H9 (cell line): Measurements from ENCODE around the gene KIAA1671. TPM values are rescaled to one million over a fixed set of nuclear protein-coding genes. Genes with fewer than 3 reads are reported as not detected.

Experiments
- DNase-seq: peaks from one replicate; pipeline ENCODE4 v3.0.0-alpha.2; 2017
- H2AFZ ChIP-seq: one replicate; pipeline ENCODE4 v1.6.1; 2013; ENCODE audit warnings: mild to moderate bottlenecking, low read length, control low read depth, moderate library complexity
- H2AK5ac ChIP-seq: 2 replicates; pipeline ENCODE4 v1.6.1; 2013; ENCODE audit warnings: low read length, control low read depth, mixed read lengths; ENCODE audit not compliant: insufficient read length
- H2BK120ac ChIP-seq: one replicate; pipeline ENCODE4 v1.6.1; 2013; ENCODE audit warnings: low read depth, mild to moderate bottlenecking, low read length, control low read depth, inconsistent platforms; ENCODE audit not compliant: poor library complexity, severe bottlenecking
- H2BK12ac ChIP-seq: 2 replicates; pipeline ENCODE4 v1.6.1; 2013; ENCODE audit warnings: low read length, control low read depth, mixed read lengths, low read depth; ENCODE audit not compliant: insufficient read length
- H2BK15ac ChIP-seq: 2 replicates; pipeline ENCODE4 v1.6.1; 2013; ENCODE audit warnings: low read depth, low read length, control low read depth
- H2BK20ac ChIP-seq: one replicate; pipeline ENCODE4 v1.6.1; 2013; ENCODE audit warnings: low read depth, mild to moderate bottlenecking, low read length, control low read depth, inconsistent platforms; ENCODE audit not compliant: poor library complexity, severe bottlenecking
- H2BK5ac ChIP-seq: 2 replicates; pipeline ENCODE4 v1.6.1; 2013; ENCODE audit warnings: low read length, control low read depth, mixed read lengths; ENCODE audit not compliant: insufficient read length
- H3K14ac ChIP-seq: 2 replicates; pipeline ENCODE4 v1.6.1; 2013; ENCODE audit warnings: low read length, control low read depth; ENCODE audit not compliant: insufficient read depth
- H3K18ac ChIP-seq: 2 replicates; pipeline ENCODE4 v1.6.1; 2013; ENCODE audit warnings: low read depth, mild to moderate bottlenecking, mixed read lengths, low read length, control low read depth; ENCODE audit not compliant: insufficient read length
- H3K23ac ChIP-seq: 2 replicates; pipeline ENCODE4 v1.6.1; 2013; ENCODE audit warnings: low read length, control low read depth, mixed read lengths, low read depth; ENCODE audit not compliant: insufficient read length
- H3K23me2 ChIP-seq: 2 replicates; pipeline ENCODE4 v1.6.1; 2013; ENCODE audit warnings: low read depth, mild to moderate bottlenecking, mixed read lengths, low read length, control low read depth; ENCODE audit not compliant: insufficient read length, poor library complexity, severe bottlenecking
- H3K27ac ChIP-seq: 2 replicates; pipeline ENCODE4 v1.5.1; 2013; ENCODE audit warnings: low read length, control low read depth, mixed read lengths, low read depth; ENCODE audit not compliant: insufficient read length
- H3K27me3 ChIP-seq: 2 replicates; pipeline ENCODE4 v1.6.1; 2013; ENCODE audit warnings: low read length, control low read depth, inconsistent platforms; ENCODE audit not compliant: insufficient read depth
- H3K4ac ChIP-seq: 2 replicates; pipeline ENCODE4 v1.6.1; 2013; ENCODE audit warnings: low read depth, mild to moderate bottlenecking, control low read depth, inconsistent platforms, low read length, moderate library complexity
- H3K4me1 ChIP-seq: 2 replicates; pipeline ENCODE4 v1.6.1; 2013; ENCODE audit warnings: low read length, control low read depth, inconsistent platforms; ENCODE audit not compliant: insufficient read depth
- H3K4me2 ChIP-seq: 2 replicates; pipeline ENCODE4 v1.6.1; 2013; ENCODE audit warnings: low read length, control low read depth, mixed read lengths; ENCODE audit not compliant: insufficient read length, insufficient read depth
- H3K56ac ChIP-seq: 2 replicates; pipeline ENCODE4 v1.6.1; 2013; ENCODE audit warnings: low read depth, mild to moderate bottlenecking, mixed read lengths, low read length, control low read depth; ENCODE audit not compliant: insufficient read length
- H3K79me1 ChIP-seq: 2 replicates; pipeline ENCODE4 v1.6.1; 2013; ENCODE audit warnings: low read depth, mild to moderate bottlenecking, moderate library complexity, low read length, control low read depth, inconsistent platforms; ENCODE audit not compliant: insufficient read depth, poor library complexity, severe bottlenecking
- H3K79me2 ChIP-seq: 2 replicates; pipeline ENCODE4 v1.6.1; 2013; ENCODE audit warnings: low read length, control low read depth, inconsistent platforms; ENCODE audit not compliant: insufficient read depth
- H3K9ac ChIP-seq: 2 replicates; pipeline ENCODE4 v1.6.1; 2013; ENCODE audit warnings: low read length, control low read depth, mixed read lengths; ENCODE audit not compliant: insufficient read length; ENCODE audit errors: extremely low read depth
- H3K9me3 ChIP-seq: one replicate; pipeline ENCODE4 v1.6.1; 2013; ENCODE audit warnings: low read depth, low read length, inconsistent platforms; ENCODE audit not compliant: control insufficient read depth
- H3T11ph ChIP-seq: one replicate; pipeline ENCODE4 v1.6.1; 2013; ENCODE audit warnings: mild to moderate bottlenecking, low read length, control low read depth, inconsistent platforms
- H4K20me1 ChIP-seq: one replicate; pipeline ENCODE4 v1.6.1; 2013; ENCODE audit not compliant: control insufficient read depth, insufficient read length, insufficient read depth
- H4K5ac ChIP-seq: 2 replicates; pipeline ENCODE4 v1.6.1; 2013; ENCODE audit warnings: low read depth, mild to moderate bottlenecking, mixed read lengths, low read length, control low read depth; ENCODE audit not compliant: insufficient read length
- H4K8ac ChIP-seq: replicated peaks from 2 replicates; pipeline ENCODE4 v1.6.1; 2013; ENCODE audit warnings: low read length, control low read depth, mixed read lengths, low read depth; ENCODE audit not compliant: insufficient read length
- H4K91ac ChIP-seq: 2 replicates; pipeline ENCODE4 v1.6.1; 2013; ENCODE audit warnings: low read depth, mild to moderate bottlenecking, moderate library complexity, mixed read lengths, low read length, control low read depth; ENCODE audit not compliant: insufficient read length
- H3K27ac Mint-ChIP-seq, 3 experiments: 2 replicates in 2 of 3; 3 replicates in 1 of 3; pipeline ENCODE4 v1.8.0; 2020 to 2021; ENCODE audit warnings: mixed read lengths in 3 of 3, mild to moderate bottlenecking in 1 of 3, moderate library complexity in 1 of 3
- H3K27me3 Mint-ChIP-seq: 2 replicates; pipeline ENCODE4 v1.8.0; 2021; ENCODE audit warnings: low read depth, mild to moderate bottlenecking, moderate library complexity, mixed read lengths
- H3K36me3 Mint-ChIP-seq, 3 experiments: 2 replicates in 2 of 3; 3 replicates in 1 of 3; pipeline ENCODE4 v1.8.0; 2020 to 2021; ENCODE audit warnings: low read depth in 3 of 3, mixed read lengths in 3 of 3; ENCODE audit not compliant: insufficient read depth in 1 of 3
- H3K4me1 Mint-ChIP-seq, 2 experiments: 2 replicates each; pipeline ENCODE4 v1.8.0; 2020; ENCODE audit warnings: mixed read lengths in 2 of 2
- H3K4me3 Mint-ChIP-seq, 2 experiments: 2 replicates in 1 of 2; 3 replicates in 1 of 2; pipeline ENCODE4 v1.8.0; 2020 to 2021; ENCODE audit warnings: mild to moderate bottlenecking in 2 of 2, mixed read lengths in 2 of 2, moderate library complexity in 1 of 2
- H3K9me3 Mint-ChIP-seq, 2 experiments: 2 replicates in 1 of 2; 3 replicates in 1 of 2; pipeline ENCODE4 v1.8.0; 2020; ENCODE audit warnings: mild to moderate bottlenecking in 2 of 2, mixed read lengths in 2 of 2, moderate library complexity in 1 of 2
- CTCF ChIP-seq: fragments of 200-600 bp; sonication (generic); conservative IDR thresholded peaks from 3 replicates; pipeline ENCODE4 v1.8.0; 2021; ENCODE audit warnings: antibody characterized with exemption, mild to moderate bottlenecking
- WGBS: extraction: QIAGEN DNeasy Blood & Tissue Kit; methylation state at CpG from one replicate; pipeline ENCODE4 v1.1.7; 2013; ENCODE audit warnings: missing lambda C conversion rate, low lambda C conversion rate, mixed read lengths; ENCODE audit not compliant: insufficient read length; ENCODE audit errors: extremely low coverage; 5-methylcytosine and 5-hydroxymethylcytosine counted together
- total RNA-seq: library from RNA; stranded (reverse); gene quantifications from 2 replicates; pipeline ENCODE4 v1.2.1, GENCODE V29; 2021

The KIAA1671 gene
- total RNA-seq, 1 experiment from 2014 or later = 22.6 TPM

GRCh38 chr22:25077964-25078363 is 125.4 kb downstream of the KIAA1671 start:
- no peaks in the 10 kb centered on the region for H3K27me3 Mint-ChIP-seq
- H3K4me3 Mint-ChIP-seq = no peak overlapping the region
- Histone ChIP-seq H4K91ac (no peak overlapping the region), H2BK12ac (no peak overlapping the region), H3K79me1 (no peaks in the 10 kb centered on the region), H2BK20ac (no peak overlapping the region), H3T11ph (no peak overlapping the region), H3K4me2 (no peak overlapping the region), H3K9ac (no peak overlapping the region), H3K27ac (no peak overlapping the region), H3K79me2 (no peaks in the 10 kb centered on the region), H3K27me3 (no peaks in the 10 kb centered on the region), H4K5ac (no peak overlapping the region), H3K23ac (no peak overlapping the region), H2AK5ac (no peak overlapping the region), H2BK120ac (no peak overlapping the region), H3K23me2 (no peaks in the 10 kb centered on the region), H3K4ac (no peak overlapping the region), H3K9me3 (no peaks in the 10 kb centered on the region), H2BK5ac (no peak overlapping the region), H3K18ac (no peak overlapping the region), H2BK15ac (no peak overlapping the region), H3K56ac (no peak overlapping the region), H4K8ac (no peak overlapping the region), H3K4me1 (no peaks in the 10 kb centered on the region), H3K14ac (no peak overlapping the region), H2AFZ (no peak overlapping the region), H4K20me1 (no peaks in the 10 kb centered on the region)
- no CpG with 5 or more reads among the region's 3 CpGs for WGBS
- H3K4me1 Mint-ChIP-seq = peaks cover 0 to under 1% of the 10 kb centered on the region in 2 experiments; a peak in 1 of 4 replicates
- no peak overlapping the region for H3K27ac Mint-ChIP-seq
- no peak for DNase-seq
- H3K9me3 Mint-ChIP-seq = no peaks in the 10 kb centered on the region
- TF ChIP-seq CTCF = no peak
- no peaks in the 10 kb centered on the region for H3K36me3 Mint-ChIP-seq
